Astrocyte (in vitro differentiated cells and primary cell): ENCODE measurements around the gene SLC52A3. TPM values are rescaled to one million over a fixed set of nuclear protein-coding genes. Genes with fewer than 3 reads are reported as not detected.

Experiments
- DNase-seq: peaks from one replicate; pipeline ENCODE4 v3.0.0-alpha.2; 2010; ENCODE audit warnings: low read depth
- FAIRE-seq: peaks from 2 replicates; lab custom pipeline; 2011; peaks lifted over from hg19 to GRCh38; lab: Jason Lieb, UNC
- H2AFZ ChIP-seq: 2 replicates; pipeline ENCODE4 v1.6.0; 2012; ENCODE audit warnings: low read depth, low read length, inconsistent platforms
- H3K27ac ChIP-seq: 2 replicates; pipeline ENCODE4 v1.5.1; 2011; ENCODE audit warnings: low read depth, low read length, inconsistent platforms
- H3K27me3 ChIP-seq: 2 replicates; pipeline ENCODE4 v1.6.0; 2011; ENCODE audit warnings: low read length, inconsistent platforms; ENCODE audit not compliant: insufficient read depth
- H3K36me3 ChIP-seq: 2 replicates; pipeline ENCODE4 v1.5.1; 2011; ENCODE audit warnings: low read length, inconsistent platforms; ENCODE audit not compliant: insufficient read depth
- H3K4me1 ChIP-seq: 2 replicates; pipeline ENCODE4 v1.5.1; 2011; ENCODE audit warnings: low read length, inconsistent platforms; ENCODE audit not compliant: insufficient read depth
- H3K4me2 ChIP-seq: 2 replicates; pipeline ENCODE4 v1.6.0; 2012; ENCODE audit warnings: low read length, inconsistent platforms
- H3K4me3 ChIP-seq: 2 replicates; pipeline ENCODE4 v1.5.1; 2011; ENCODE audit warnings: low read depth, mild to moderate bottlenecking, low read length, inconsistent platforms; ENCODE audit not compliant: insufficient read depth
- H3K79me2 ChIP-seq: 2 replicates; pipeline ENCODE4 v1.6.0; 2012; ENCODE audit warnings: mild to moderate bottlenecking, low read length, inconsistent platforms; ENCODE audit not compliant: insufficient read depth
- H3K9ac ChIP-seq: 2 replicates; pipeline ENCODE4 v1.6.0; 2012; ENCODE audit warnings: mild to moderate bottlenecking, low read length, inconsistent platforms
- H3K9me3 ChIP-seq: 2 replicates; pipeline ENCODE4 v1.5.1; 2012; ENCODE audit warnings: low read depth, mild to moderate bottlenecking, low read length, inconsistent platforms; ENCODE audit not compliant: insufficient read depth
- H4K20me1 ChIP-seq: 2 replicates; pipeline ENCODE4 v1.6.0; 2012; ENCODE audit warnings: low read length, inconsistent platforms; ENCODE audit not compliant: insufficient read depth
- H3K27ac Mint-ChIP-seq: one replicate; pipeline ENCODE4 v1.8.0; 2021; ENCODE audit warnings: mild to moderate bottlenecking, mixed read lengths; ENCODE audit not compliant: unreplicated experiment
- H3K27me3 Mint-ChIP-seq: one replicate; pipeline ENCODE4 v1.8.0; 2021; ENCODE audit warnings: low read depth, mixed read lengths; ENCODE audit not compliant: unreplicated experiment
- H3K36me3 Mint-ChIP-seq: one replicate; pipeline ENCODE4 v1.8.0; 2021; ENCODE audit warnings: low read depth, mixed read lengths; ENCODE audit not compliant: unreplicated experiment
- H3K4me1 Mint-ChIP-seq: one replicate; pipeline ENCODE4 v1.8.0; 2021; ENCODE audit warnings: low read depth, mixed read lengths; ENCODE audit not compliant: unreplicated experiment
- H3K4me3 Mint-ChIP-seq: one replicate; pipeline ENCODE4 v1.8.0; 2021; ENCODE audit warnings: mild to moderate bottlenecking, moderate library complexity, mixed read lengths; ENCODE audit not compliant: unreplicated experiment
- H3K9me3 Mint-ChIP-seq: one replicate; pipeline ENCODE4 v1.8.0; 2021; ENCODE audit warnings: mild to moderate bottlenecking, mixed read lengths; ENCODE audit not compliant: unreplicated experiment
- EZH2 ChIP-seq: IDR thresholded peaks from 2 replicates; pipeline ENCODE4 v1.6.1; 2012; ENCODE audit warnings: mild to moderate bottlenecking, low read length, inconsistent platforms; ENCODE audit not compliant: insufficient read depth
- total RNA-seq: library from RNA; stranded (reverse); gene quantifications from 2 replicates; pipeline ENCODE4 v1.2.1, GENCODE V29; 2021
- TF ChIP-seq, protein P1 (sequence below): IDR thresholded peaks from 2 replicates; pipeline ENCODE4 v1.5.1; 2011; ENCODE audit warnings: low read depth, mild to moderate bottlenecking, inconsistent platforms, low read length, moderate library complexity; ENCODE audit not compliant: insufficient read depth

SLC52A3 gene
- total RNA-seq, 1 donor from 2014 or later, result 0.09 TPM

DNA sequence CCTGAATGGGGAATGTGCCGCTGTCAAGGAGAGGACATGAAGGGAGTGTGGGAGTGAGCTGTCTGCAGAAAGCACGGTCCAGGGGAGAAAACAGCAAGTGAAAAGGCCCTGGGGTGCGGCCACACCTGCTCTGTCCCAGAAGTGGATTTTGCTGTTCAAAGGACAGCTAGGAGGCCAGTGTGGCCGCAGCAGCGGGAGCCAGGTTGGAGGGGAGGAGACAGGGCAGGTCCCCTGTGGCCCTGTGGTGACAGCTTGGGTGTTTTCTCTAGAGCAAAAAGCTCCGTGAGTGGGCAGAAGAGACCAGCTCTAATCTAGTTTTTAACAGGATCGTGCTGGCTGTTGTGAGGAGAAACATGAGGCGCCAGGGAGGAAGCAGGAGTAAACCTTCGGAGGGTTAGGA lies 4.5 kb upstream of the SLC52A3 start:
- H3K4me2 ChIP-seq, result no peak overlapping the region
- Mint-ChIP-seq H3K36me3 (no peaks in the 10 kb centered on the region), H3K27me3 (peaks cover 15% of the 10 kb centered on the region), H3K4me1 (peaks cover 11% of the 10 kb centered on the region), H3K27ac (no peak overlapping the region), H3K4me3 (no peak overlapping the region), H3K9me3 (no peaks in the 10 kb centered on the region)
- H3K27me3 ChIP-seq, result no peaks in the 10 kb centered on the region
- FAIRE-seq (no peak), DNase-seq (no peak)
- no peaks in the 10 kb centered on the region for H4K20me1 ChIP-seq
- no peak overlapping the region for H3K9ac ChIP-seq
- H3K4me1 ChIP-seq, result no peaks in the 10 kb centered on the region
- TF ChIP-seq EZH2, result no peak
- TF ChIP-seq, protein P1, sequence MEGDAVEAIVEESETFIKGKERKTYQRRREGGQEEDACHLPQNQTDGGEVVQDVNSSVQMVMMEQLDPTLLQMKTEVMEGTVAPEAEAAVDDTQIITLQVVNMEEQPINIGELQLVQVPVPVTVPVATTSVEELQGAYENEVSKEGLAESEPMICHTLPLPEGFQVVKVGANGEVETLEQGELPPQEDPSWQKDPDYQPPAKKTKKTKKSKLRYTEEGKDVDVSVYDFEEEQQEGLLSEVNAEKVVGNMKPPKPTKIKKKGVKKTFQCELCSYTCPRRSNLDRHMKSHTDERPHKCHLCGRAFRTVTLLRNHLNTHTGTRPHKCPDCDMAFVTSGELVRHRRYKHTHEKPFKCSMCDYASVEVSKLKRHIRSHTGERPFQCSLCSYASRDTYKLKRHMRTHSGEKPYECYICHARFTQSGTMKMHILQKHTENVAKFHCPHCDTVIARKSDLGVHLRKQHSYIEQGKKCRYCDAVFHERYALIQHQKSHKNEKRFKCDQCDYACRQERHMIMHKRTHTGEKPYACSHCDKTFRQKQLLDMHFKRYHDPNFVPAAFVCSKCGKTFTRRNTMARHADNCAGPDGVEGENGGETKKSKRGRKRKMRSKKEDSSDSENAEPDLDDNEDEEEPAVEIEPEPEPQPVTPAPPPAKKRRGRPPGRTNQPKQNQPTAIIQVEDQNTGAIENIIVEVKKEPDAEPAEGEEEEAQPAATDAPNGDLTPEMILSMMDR, result no peak
- no peak overlapping the region for H3K4me3 ChIP-seq
- H3K79me2 ChIP-seq, result no peaks in the 10 kb centered on the region
- H2AFZ ChIP-seq, result no peak overlapping the region
- no peaks in the 10 kb centered on the region for H3K36me3 ChIP-seq
- no peaks in the 10 kb centered on the region for H3K9me3 ChIP-seq
- H3K27ac ChIP-seq, result no peak overlapping the region

DNA sequence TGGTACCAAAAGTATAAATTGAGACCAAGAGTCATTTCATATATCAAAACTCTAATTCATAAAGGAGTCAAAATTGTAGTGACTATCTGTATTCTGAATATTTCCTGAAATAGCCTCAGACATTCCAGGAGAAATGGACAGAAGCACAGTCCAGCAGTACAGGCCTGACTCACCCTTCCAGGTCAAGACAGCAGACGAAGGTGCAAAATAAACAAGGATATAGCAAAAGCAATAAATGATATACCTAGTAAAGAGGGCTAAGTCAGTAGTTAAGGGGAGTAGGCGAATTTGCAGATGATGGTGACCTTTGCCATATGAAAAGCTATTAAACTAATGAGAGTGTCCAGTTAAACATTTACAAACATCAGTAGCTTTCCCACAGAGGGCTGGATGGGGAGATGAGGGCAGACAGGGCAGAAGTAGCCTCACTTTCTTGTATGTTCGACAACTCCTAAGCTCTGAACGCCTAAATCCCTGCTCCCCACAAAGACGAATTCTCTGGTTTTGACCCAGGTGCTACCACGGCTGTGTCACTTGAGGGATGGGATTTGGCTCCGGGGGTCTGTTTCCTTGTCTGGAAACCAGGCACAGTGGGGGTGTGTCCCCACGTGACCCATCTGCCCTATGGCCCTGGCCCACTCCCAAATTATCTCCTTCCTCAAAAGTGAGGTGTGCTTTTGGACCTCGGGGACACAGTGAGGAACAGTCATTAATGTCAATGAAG lies 3.6 kb upstream of the SLC52A3 start:
- H4K20me1 ChIP-seq, result no peaks in the 10 kb centered on the region
- Mint-ChIP-seq H3K27me3 (peaks cover 15% of the 10 kb centered on the region), H3K4me3 (no peak overlapping the region), H3K36me3 (no peaks in the 10 kb centered on the region), H3K27ac (peak overlapping the region; percentile 20), H3K4me1 (peaks cover 11% of the 10 kb centered on the region), H3K9me3 (no peaks in the 10 kb centered on the region)
- H3K27me3 ChIP-seq, result no peaks in the 10 kb centered on the region
- no peak overlapping the region for H3K4me3 ChIP-seq
- no peak overlapping the region for H2AFZ ChIP-seq
- no peaks in the 10 kb centered on the region for H3K79me2 ChIP-seq
- TF ChIP-seq, protein P1, result no peak
- no peak for TF ChIP-seq EZH2
- DNase-seq (no peak), FAIRE-seq (no peak)
- H3K4me2 ChIP-seq, result no peak overlapping the region
- H3K27ac ChIP-seq, result no peak overlapping the region
- H3K9ac ChIP-seq, result no peak overlapping the region
- no peaks in the 10 kb centered on the region for H3K36me3 ChIP-seq
- no peaks in the 10 kb centered on the region for H3K4me1 ChIP-seq
- no peaks in the 10 kb centered on the region for H3K9me3 ChIP-seq

GRCh38 chr20:770691-771090 lies 2.4 kb upstream of the SLC52A3 start:
- Histone ChIP-seq H4K20me1 (no peaks in the 10 kb centered on the region), H2AFZ (no peak overlapping the region), H3K79me2 (no peaks in the 10 kb centered on the region), H3K27ac (no peak overlapping the region), H3K4me2 (no peak overlapping the region), H3K4me1 (no peaks in the 10 kb centered on the region), H3K9ac (no peak overlapping the region), H3K27me3 (no peaks in the 10 kb centered on the region), H3K4me3 (no peak overlapping the region), H3K9me3 (no peaks in the 10 kb centered on the region), H3K36me3 (no peaks in the 10 kb centered on the region)
- no peaks in the 10 kb centered on the region for H3K36me3 Mint-ChIP-seq
- H3K4me3 Mint-ChIP-seq, result no peak overlapping the region
- TF ChIP-seq, protein P1, result no peak
- no peak for TF ChIP-seq EZH2
- H3K27ac Mint-ChIP-seq, result no peak overlapping the region
- H3K4me1 Mint-ChIP-seq, result peaks cover 11% of the 10 kb centered on the region
- H3K9me3 Mint-ChIP-seq, result no peaks in the 10 kb centered on the region
- H3K27me3 Mint-ChIP-seq, result peaks cover 13% of the 10 kb centered on the region
- DNase-seq (no peak), FAIRE-seq (no peak)
